ENCODE data around the gene KRABD2.

KRABD2 gene

GRCh38 chr17:8406174-8406573 lies 29.7 kb upstream of the KRABD2 start:
- WGBS, 2 donors = 89 to 90% methylated on average over 2 of the region's 2 CpGs
- DNase-seq = no peak
- TF ChIP-seq CTCF (IDR thresholded peaks at IDR 0.05) = no peak
- Histone ChIP-seq H3K9me3 (no peaks in the 10 kb centered on the region), H3K27me3 (peaks cover 0 to 2% (median 0%) of the 10 kb centered on the region in 7 donors), H3K4me3 (no peak overlapping the region), H3K27ac (no peak overlapping the region), H3K4me1 (peaks cover 0 to 10% (median 4%) of the 10 kb centered on the region in 9 donors), H3K36me3 (no peaks in the 10 kb centered on the region)
- intact Hi-C loops (cut with DNase I) = loop anchor here in 1 of 10 donors (10.0 kb wide), 1 partner anchor 489 kb away; no protein-coding TSS in a partner anchor
- ATAC-seq = no peak

GRCh38 chr17:8405499-8406016 lies 29.1 kb upstream of the KRABD2 start:
- no peak for ATAC-seq
- no peak for DNase-seq
- Histone ChIP-seq H3K27me3 (peaks cover 0 to 7% (median 0%) of the 10 kb centered on the region in 7 donors), H3K4me3 (no peak overlapping the region), H3K36me3 (no peaks in the 10 kb centered on the region), H3K4me1 (peaks cover 0 to 7% (median 3%) of the 10 kb centered on the region in 9 donors), H3K9me3 (no peaks in the 10 kb centered on the region), H3K27ac (no peak overlapping the region)
- WGBS, 2 donors = 81 to 89% methylated on average over 11 of the region's 11 CpGs
- intact Hi-C loops (cut with DNase I) = loop anchor here in 1 of 10 donors (10.0 kb wide), 1 partner anchor 489 kb away; no protein-coding TSS in a partner anchor
- TF ChIP-seq CTCF (IDR thresholded peaks at IDR 0.05) = no peak

- ATAC-seq (no peak), DNase-seq (no peak)
- H3K36me3 ChIP-seq = no peaks in the 10 kb centered on the region
- 80 to 83% methylated on average over 11 of the region's 11 CpGs for WGBS, 2 donors
- H3K4me1 ChIP-seq = no peaks in the 10 kb centered on the region
- peaks cover 0 to 20% (median 8%) of the 10 kb centered on the region in 7 donors for H3K27me3 ChIP-seq
- H3K9me3 ChIP-seq = no peaks in the 10 kb centered on the region
- TF ChIP-seq CTCF (IDR thresholded peaks at IDR 0.05) = no peak
- H3K27ac ChIP-seq = no peak overlapping the region
- intact Hi-C loops (cut with DNase I) = loop anchor here in 1 of 10 donors (10.0 kb wide), 1 partner anchor 492 kb away; no protein-coding TSS in a partner anchor
- no peak overlapping the region for H3K4me3 ChIP-seq
Observed at GRCh38 chr17:8402921-8403536, 26.5 kb upstream of the KRABD2 start.

GRCh38 chr17:8401107-8401506 lies 24.6 kb upstream of the KRABD2 start:
- H3K4me3 ChIP-seq = no peak overlapping the region
- no peak for TF ChIP-seq CTCF (IDR thresholded peaks at IDR 0.05)
- peaks cover 0 to 39% (median 27%) of the 10 kb centered on the region in 7 donors for H3K27me3 ChIP-seq
- no peak overlapping the region for H3K27ac ChIP-seq
- ATAC-seq (no peak), DNase-seq (no peak)
- intact Hi-C loops (cut with DNase I) = loop anchor here in 1 of 10 donors (10.0 kb wide), 1 partner anchor 494 kb away; no protein-coding TSS in a partner anchor
- WGBS, 2 donors = 82 to 94% methylated on average over 2 of the region's 2 CpGs
- no peaks in the 10 kb centered on the region for H3K36me3 ChIP-seq
- H3K9me3 ChIP-seq = no peaks in the 10 kb centered on the region
- H3K4me1 ChIP-seq = no peaks in the 10 kb centered on the region

All from heart right ventricle (tissue), 16 donors.